IMR-90 (cell line): ENCODE results near the gene TCF4. TPM values are rescaled to one million over a fixed set of nuclear protein-coding genes. Genes with fewer than 3 reads are reported as not detected.

ENCODE experiments used
- ATAC-seq: fragments of 200-7000 bp; cut with Tn5 transposase; 2 replicates; pipeline ENCODE4 v1.9.1; 2020; ENCODE audit warnings: low read depth, mild to moderate bottlenecking, moderate library complexity
- BruUV-seq: library from RNA; stranded (reverse); fragments of 400-500 nt; replicated peaks from 2 replicates; lab custom pipeline; 2021; lab: Mats Ljungman, UMichigan
- CTCF ChIA-PET: fragments of 300-600 bp; formaldehyde crosslinking; extraction: SDS; loops from one replicate; lab custom pipeline; 2021; ENCODE audit warnings: antibody characterized with exemption; lab: Yijun Ruan, JAX
- POLR2A ChIA-PET: fragments of 300-600 bp; sonication (Branson Sonifier 250); formaldehyde crosslinking; loops from one replicate; lab custom pipeline; 2022; ENCODE audit warnings: antibody characterized with exemption; ENCODE audit not compliant: unreplicated experiment; lab: Charles Lee
- DNase-seq: peaks from one replicate; pipeline ENCODE4 v3.0.0; 2013
- H2AFZ ChIP-seq: replicated peaks from 2 replicates; pipeline ENCODE3; 2013; ENCODE audit warnings: low read length, mild to moderate bottlenecking; ENCODE audit not compliant: poor library complexity
- H2AK5ac ChIP-seq: 2 replicates; pipeline ENCODE4 v1.6.1; 2013; ENCODE audit warnings: low read depth, low read length, inconsistent platforms
- H2AK9ac ChIP-seq: replicated peaks from 2 replicates; pipeline ENCODE3; 2013; ENCODE audit warnings: mild to moderate bottlenecking, low read depth, low read length, moderate library complexity; ENCODE audit not compliant: poor library complexity
- H2BK120ac ChIP-seq: 2 replicates; pipeline ENCODE4 v1.6.1; 2013; ENCODE audit warnings: low read depth, low read length, inconsistent platforms
- H2BK15ac ChIP-seq: 3 replicates; pipeline ENCODE4 v1.6.1; 2013; ENCODE audit warnings: low read depth, low read length, inconsistent platforms
- H2BK20ac ChIP-seq: 2 replicates; pipeline ENCODE4 v1.6.1; 2013; ENCODE audit warnings: low read depth, mild to moderate bottlenecking, inconsistent platforms, low read length, moderate library complexity
- H2BK5ac ChIP-seq: 2 replicates; pipeline ENCODE4 v1.6.1; 2013; ENCODE audit warnings: mild to moderate bottlenecking, low read depth, low read length, inconsistent platforms; ENCODE audit not compliant: poor library complexity, severe bottlenecking
- H3K14ac ChIP-seq: replicated peaks from 2 replicates; pipeline ENCODE4 v1.6.1; 2013; ENCODE audit warnings: low read depth, low read length, inconsistent platforms
- H3K18ac ChIP-seq: 2 replicates; pipeline ENCODE4 v1.6.1; 2013; ENCODE audit warnings: low read depth, low read length, control low read depth
- H3K23ac ChIP-seq: 2 replicates; pipeline ENCODE4 v1.6.1; 2013; ENCODE audit warnings: low read depth, low read length, inconsistent platforms
- H3K27ac ChIP-seq: 2 replicates; pipeline ENCODE4 v1.5.1; 2013; ENCODE audit warnings: mild to moderate bottlenecking, control low read depth, low read length; ENCODE audit not compliant: insufficient read depth
- H3K27me3 ChIP-seq: 2 replicates; pipeline ENCODE4 v1.6.1; 2013; ENCODE audit warnings: low read length; ENCODE audit not compliant: control insufficient read depth, insufficient read depth
- H3K36me3 ChIP-seq: 2 replicates; pipeline ENCODE4 v1.6.1; 2013; ENCODE audit warnings: low read length, mixed read lengths; ENCODE audit not compliant: control insufficient read depth, insufficient read depth
- H3K4ac ChIP-seq: 2 replicates; pipeline ENCODE4 v1.6.1; 2013; ENCODE audit warnings: low read depth, low read length, inconsistent platforms
- H3K4me1 ChIP-seq: 2 replicates; pipeline ENCODE4 v1.6.1; 2013; ENCODE audit warnings: low read length, mixed read lengths; ENCODE audit not compliant: control insufficient read depth, insufficient read depth
- H3K4me2 ChIP-seq: 2 replicates; pipeline ENCODE4 v1.6.1; 2013; ENCODE audit warnings: low read depth, mild to moderate bottlenecking, control low read depth, low read length, moderate library complexity
- H3K4me3 ChIP-seq: 2 replicates; pipeline ENCODE4 v1.5.1; 2013; ENCODE audit warnings: low read depth, mild to moderate bottlenecking, control low read depth, low read length, moderate library complexity; ENCODE audit not compliant: insufficient read depth
- H3K56ac ChIP-seq: 2 replicates; pipeline ENCODE4 v1.6.1; 2013; ENCODE audit warnings: low read length, inconsistent platforms; ENCODE audit not compliant: insufficient read depth; ENCODE audit errors: extremely low read depth
- H3K79me1 ChIP-seq, 2 experiments: 2 replicates each; pipeline ENCODE4 v1.6.1; 2013; ENCODE audit warnings: low read length in 2 of 2, inconsistent platforms in 1 of 2, low read depth in 1 of 2
- H3K9ac ChIP-seq: 2 replicates; pipeline ENCODE4 v1.6.1; 2013; ENCODE audit warnings: low read depth, low read length, control low read depth
- H3K9me1 ChIP-seq: 2 replicates; pipeline ENCODE4 v1.6.1; 2013; ENCODE audit warnings: low read length, inconsistent platforms; ENCODE audit not compliant: insufficient read depth
- H3K9me3 ChIP-seq: 2 replicates; pipeline ENCODE4 v1.6.1; 2013; ENCODE audit warnings: low read length; ENCODE audit not compliant: control insufficient read depth, insufficient read depth
- H4K20me1 ChIP-seq: 2 replicates; pipeline ENCODE4 v1.6.1; 2013; ENCODE audit warnings: low read length, inconsistent platforms; ENCODE audit not compliant: insufficient read depth
- H4K5ac ChIP-seq: 2 replicates; pipeline ENCODE4 v1.6.1; 2013; ENCODE audit warnings: mild to moderate bottlenecking, low read depth, low read length, control low read depth
- H4K8ac ChIP-seq, 2 experiments: 2 replicates each; pipeline ENCODE4 v1.6.1; 2013; ENCODE audit warnings: low read depth in 2 of 2, low read length in 2 of 2, control low read depth in 1 of 2, inconsistent platforms in 1 of 2
- H4K91ac ChIP-seq: 2 replicates; pipeline ENCODE4 v1.6.1; 2013; ENCODE audit warnings: low read depth, low read length, inconsistent platforms; ENCODE audit not compliant: insufficient read depth
- BHLHE40 ChIP-seq: fragments of 150-350 bp; IDR thresholded peaks from 2 replicates; pipeline ENCODE4 v1.6.1; 2016; ENCODE audit warnings: mild to moderate bottlenecking, low read depth, low read length
- CHD1 ChIP-seq: IDR thresholded peaks from 2 replicates; pipeline ENCODE4 v1.6.1; 2012; ENCODE audit warnings: low read depth, low read length, improper control_type of control experiment
- CTCF ChIP-seq: conservative IDR thresholded peaks from 2 replicates; pipeline ENCODE4 v1.5.1; 2012; ENCODE audit warnings: mild to moderate bottlenecking, low read depth, low read length, improper control_type of control experiment
- FOS ChIP-seq: fragments of 150-350 bp; IDR thresholded peaks from 2 replicates; pipeline ENCODE4 v1.6.1; 2016; ENCODE audit warnings: low read depth, low read length
- MXI1 ChIP-seq: IDR thresholded peaks from 2 replicates; pipeline ENCODE4 v1.6.1; 2012; ENCODE audit warnings: low read depth, mild to moderate bottlenecking, low read length, moderate library complexity, borderline replicate concordance
- POLR2A ChIP-seq: IDR thresholded peaks from 2 replicates; pipeline ENCODE4 v1.6.1; 2012; ENCODE audit warnings: mild to moderate bottlenecking, low read depth, low read length
- RAD21 ChIP-seq: IDR thresholded peaks from 2 replicates; pipeline ENCODE4 v1.6.1; 2012; ENCODE audit warnings: low read length, improper control_type of control experiment
- RCOR1 ChIP-seq: IDR thresholded peaks from 2 replicates; pipeline ENCODE4 v1.6.1; 2012; ENCODE audit warnings: mild to moderate bottlenecking, low read length, improper control_type of control experiment; ENCODE audit not compliant: insufficient replicate concordance
- RFX5 ChIP-seq: IDR thresholded peaks from 2 replicates; pipeline ENCODE4 v1.8.0; 2012; ENCODE audit warnings: low read depth, mild to moderate bottlenecking, low read length, moderate library complexity
- WGBS, 2 experiments: methylation state at CpG; one replicate each; pipeline versions ENCODE4 v1.1.5 to v1.1.7; 2013; ENCODE audit warnings: missing lambda C conversion rate in 2 of 2; ENCODE audit not compliant: insufficient read length in 1 of 2; ENCODE audit errors: extremely low coverage in 2 of 2; 5-methylcytosine and 5-hydroxymethylcytosine counted together
- dilution Hi-C: fragments of 300-500 bp; cut with HindIII; formaldehyde crosslinking; loops from one replicate; pipeline ENCODE4 v1.14.3; 2018; ENCODE audit warnings: low sequenced_read_pairs; ENCODE audit not compliant: unreplicated experiment
- in situ Hi-C: fragments of 300-500 bp; cut with MboI; formaldehyde crosslinking; loops from 3 replicates; pipeline ENCODE4 v1.14.3; 2019; ENCODE audit warnings: low sequenced_read_pairs, inconsistent platforms, mixed read lengths
- intact Hi-C: fragments of 100-400 bp; cut with micrococcal nuclease; formaldehyde crosslinking; loops from 2 replicates; pipeline ENCODE4 v1.10.0; 2022
- polyA plus RNA-seq, 3 experiments: library from polyadenylated mRNA; depleted of rRNA; stranded (reverse); fragments of >200 nt; gene quantifications; 2 replicates each; pipeline ENCODE4 v1.2.3, GENCODE V29; 2012; ENCODE audit warnings: low replicate concordance in 1 of 3
- total RNA-seq: library from RNA; depleted of rRNA; stranded (reverse); fragments of >200 nt; gene quantifications from 2 replicates; pipeline ENCODE4 v1.2.3, GENCODE V29; 2012
- TF ChIP-seq, protein P1 (sequence below): fragments of 150-350 bp; IDR thresholded peaks from 2 replicates; pipeline ENCODE4 v1.6.1; 2017; ENCODE audit warnings: mild to moderate bottlenecking, antibody characterized with exemption, low read length, low read depth
- TF ChIP-seq, protein P2 (sequence below): fragments of 150-350 bp; IDR thresholded peaks from 2 replicates; pipeline ENCODE4 v1.6.1; 2016; ENCODE audit warnings: low read depth, mild to moderate bottlenecking, low read length, moderate library complexity, borderline replicate concordance

TCF4 gene
- total and polyA plus RNA-seq, 2 of the 4 experiments (the other 2 are of a cell fraction) = 30.0 to 87.1 TPM

DNA sequence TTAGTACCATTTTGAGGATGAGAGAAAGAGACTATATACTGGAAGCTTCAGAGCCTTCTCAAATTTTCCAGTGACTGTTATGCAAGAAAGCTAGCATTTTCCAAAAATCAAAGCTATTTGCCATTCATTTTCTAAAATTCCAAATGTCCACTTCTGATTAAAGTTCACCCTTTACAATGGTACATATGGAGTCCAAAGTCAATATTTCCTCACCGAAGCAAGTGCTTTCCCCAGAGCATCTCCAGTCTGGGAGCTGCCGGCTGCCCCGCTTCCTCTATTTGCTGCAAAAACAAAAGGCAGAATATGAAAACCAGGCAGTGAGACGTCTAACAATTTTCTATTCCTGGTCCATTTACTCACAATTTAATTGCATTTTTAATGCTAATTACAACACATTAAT, 326.7 kb downstream of the TCF4 start:
- Histone ChIP-seq H2BK5ac (no peak overlapping the region), H2AK5ac (no peak overlapping the region), H3K23ac (no peak overlapping the region), H3K27ac (no peak overlapping the region), H2BK15ac (no peak overlapping the region), H3K36me3 (peaks cover 31% of the 10 kb centered on the region), H3K14ac (no peak overlapping the region), H3K4me2 (no peak overlapping the region), H3K4ac (no peak overlapping the region), H3K9ac (no peak overlapping the region), H3K9me3 (no peaks in the 10 kb centered on the region), H3K27me3 (no peaks in the 10 kb centered on the region), H2AFZ (no peak overlapping the region), H4K20me1 (no peaks in the 10 kb centered on the region), H2BK20ac (no peak overlapping the region), H3K79me1 (peaks cover 12 to 27% of the 10 kb centered on the region in 2 experiments), H4K5ac (no peak overlapping the region), H3K4me1 (no peaks in the 10 kb centered on the region; the same call in 1 of the 2 replicates), H4K8ac (no peak overlapping the region), H3K4me3 (no peak overlapping the region), H2BK120ac (no peak overlapping the region), H3K9me1 (peaks cover 7% of the 10 kb centered on the region), H2AK9ac (no peak overlapping the region), H4K91ac (no peak overlapping the region), H3K56ac (no peak overlapping the region), H3K18ac (no peak overlapping the region)
- WGBS, 2 experiments = 100% methylated on average over 2 of the region's 4 CpGs; no CpG with 5 or more reads in 1 of the 2 experiments
- CTCF ChIA-PET = interaction anchor here (0.6 kb wide), 2 partner anchors 154 to 250 kb away, joined by 3 to 4 read pairs; no protein-coding TSS in a partner anchor
- dilution Hi-C loops = no loop called here
- in situ Hi-C loops = no loop called here
- no peak for ATAC-seq
- intact Hi-C loops = no loop called here
- POLR2A ChIA-PET = no interaction called here
- TF ChIP-seq RCOR1 (no peak), CTCF (no peak), RFX5 (no peak), MXI1 (no peak), CHD1 (no peak), RAD21 (no peak), FOS (no peak), BHLHE40 (no peak), POLR2A (no peak)
- TF ChIP-seq, protein P1, sequence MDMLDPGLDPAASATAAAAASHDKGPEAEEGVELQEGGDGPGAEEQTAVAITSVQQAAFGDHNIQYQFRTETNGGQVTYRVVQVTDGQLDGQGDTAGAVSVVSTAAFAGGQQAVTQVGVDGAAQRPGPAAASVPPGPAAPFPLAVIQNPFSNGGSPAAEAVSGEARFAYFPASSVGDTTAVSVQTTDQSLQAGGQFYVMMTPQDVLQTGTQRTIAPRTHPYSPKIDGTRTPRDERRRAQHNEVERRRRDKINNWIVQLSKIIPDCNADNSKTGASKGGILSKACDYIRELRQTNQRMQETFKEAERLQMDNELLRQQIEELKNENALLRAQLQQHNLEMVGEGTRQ = no peak
- TF ChIP-seq, protein P2, sequence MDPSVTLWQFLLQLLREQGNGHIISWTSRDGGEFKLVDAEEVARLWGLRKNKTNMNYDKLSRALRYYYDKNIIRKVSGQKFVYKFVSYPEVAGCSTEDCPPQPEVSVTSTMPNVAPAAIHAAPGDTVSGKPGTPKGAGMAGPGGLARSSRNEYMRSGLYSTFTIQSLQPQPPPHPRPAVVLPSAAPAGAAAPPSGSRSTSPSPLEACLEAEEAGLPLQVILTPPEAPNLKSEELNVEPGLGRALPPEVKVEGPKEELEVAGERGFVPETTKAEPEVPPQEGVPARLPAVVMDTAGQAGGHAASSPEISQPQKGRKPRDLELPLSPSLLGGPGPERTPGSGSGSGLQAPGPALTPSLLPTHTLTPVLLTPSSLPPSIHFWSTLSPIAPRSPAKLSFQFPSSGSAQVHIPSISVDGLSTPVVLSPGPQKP = no peak
- DNase-seq = no peak
- no TSS peak for BruUV-seq
